ENCODE results near the gene APIP.

- TF ChIP-seq CTCF (IDR thresholded peaks at IDR 0.05) (no peak), POLR2A (IDR thresholded peaks at IDR 0.05) (no peak)
Observed at GRCh38 chr11:34928960-34929680, 12.9 kb upstream of the APIP start.
